Activated CD8-positive, alpha-beta T cell treated with anti-CD3 and anti-CD28 coated beads, Interleukin-2, amount 10 ng/mL, durations not matched to agents 7 days and 5 days (primary cell): Measurements from ENCODE around the gene DCP2. TPM values are rescaled to one million over a fixed set of nuclear protein-coding genes. Genes with fewer than 3 reads are reported as not detected.

Experiments
- ATAC-seq: fragments of 150-1000 bp; cut with Tn5 transposase; one replicate; pipeline ENCODE4 v1.10.0; 2021; ENCODE audit warnings: moderate library complexity
- CTCF ChIA-PET: fragments of 350-600 bp; sonication (Branson Sonifier 250); formaldehyde crosslinking; loops from one replicate; lab custom pipeline; 2021; ENCODE audit warnings: antibody characterized with exemption; lab: Charles Lee
- POLR2A ChIA-PET: fragments of 350-600 bp; sonication (Branson Sonifier 250); formaldehyde crosslinking; loops from one replicate; lab custom pipeline; 2021; ENCODE audit warnings: antibody characterized with exemption; lab: Charles Lee
- DNase-seq: peaks from one replicate; pipeline ENCODE4 v3.0.0-alpha.2; 2020
- H3K27ac Mint-ChIP-seq: one replicate; pipeline ENCODE4 v1.8.0; 2021; ENCODE audit warnings: mild to moderate bottlenecking, mixed read lengths
- H3K27me3 Mint-ChIP-seq: one replicate; pipeline ENCODE4 v1.8.0; 2021; ENCODE audit warnings: low read depth, mixed read lengths
- H3K36me3 Mint-ChIP-seq: one replicate; pipeline ENCODE4 v1.8.0; 2021; ENCODE audit warnings: low read depth, mixed read lengths
- H3K4me1 Mint-ChIP-seq: one replicate; pipeline ENCODE4 v1.8.0; 2021; ENCODE audit warnings: low read depth, mixed read lengths
- H3K4me3 Mint-ChIP-seq: one replicate; pipeline ENCODE4 v1.8.0; 2021; ENCODE audit warnings: mild to moderate bottlenecking, mixed read lengths
- H3K9me3 Mint-ChIP-seq: one replicate; pipeline ENCODE4 v1.8.0; 2022; ENCODE audit warnings: mixed read lengths; ENCODE audit not compliant: insufficient read depth
- total RNA-seq, 2 experiments: library from RNA; stranded (reverse); gene quantifications; one replicate each; pipeline ENCODE4 v1.2.3, GENCODE V29; 2021

Gene DCP2
- total RNA-seq, 2 experiments from 2014 or later: 119 to 128 TPM

DNA sequence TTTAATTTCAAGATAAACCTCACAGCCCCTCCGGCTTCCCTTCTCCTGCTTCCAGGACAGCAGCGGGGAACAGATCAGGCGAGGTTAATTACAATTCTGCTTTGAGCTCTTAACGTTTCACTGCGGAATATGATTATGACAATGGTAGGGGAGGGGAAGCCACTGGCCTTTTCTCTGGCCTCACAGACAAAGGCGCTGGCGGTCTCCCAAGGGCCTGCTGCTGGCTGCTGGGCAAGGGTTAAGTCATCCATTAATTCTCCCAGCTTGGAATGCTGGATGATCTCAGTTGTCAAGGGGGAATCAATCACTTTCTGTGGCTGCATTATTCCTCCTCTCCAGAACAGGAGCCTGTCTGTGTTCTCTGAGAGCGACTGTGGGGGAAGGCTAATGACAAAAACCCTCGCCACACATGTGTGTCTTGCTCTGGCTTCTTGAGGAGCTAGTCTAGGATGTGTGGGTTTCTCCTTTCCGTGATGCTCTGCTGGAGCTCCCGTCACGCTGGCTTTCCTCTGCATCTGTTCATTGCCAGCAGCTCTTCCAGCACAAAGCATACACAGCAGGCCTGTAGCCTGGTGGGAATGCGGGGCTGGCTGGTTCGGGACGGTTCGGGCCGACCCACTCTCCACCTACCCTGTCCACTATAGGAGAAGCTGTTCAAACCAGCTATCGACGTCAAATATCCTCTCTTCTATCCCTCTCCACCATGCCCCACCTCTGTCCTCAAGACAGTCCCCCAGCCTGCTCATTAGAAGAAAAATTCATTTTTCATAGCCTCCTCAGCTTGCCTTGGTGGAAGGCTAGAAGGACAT is 82.8 kb downstream of the DCP2 start:
- H3K27me3 Mint-ChIP-seq: no peaks in the 10 kb centered on the region
- no peak for ATAC-seq
- peaks cover 42% of the 10 kb centered on the region for H3K4me1 Mint-ChIP-seq
- H3K4me3 Mint-ChIP-seq: no peak overlapping the region
- POLR2A ChIA-PET: no interaction called here
- peak overlapping the region; percentile 28 for H3K27ac Mint-ChIP-seq
- H3K9me3 Mint-ChIP-seq: no peaks in the 10 kb centered on the region
- CTCF ChIA-PET: interaction anchor here (0.9 to 2.2 kb wide), 5 partner anchors 8 to 271 kb away, joined by 3 to 10 read pairs (median 4); no protein-coding TSS in a partner anchor
- DNase-seq: no peak
- peaks cover 6% of the 10 kb centered on the region for H3K36me3 Mint-ChIP-seq

DNA sequence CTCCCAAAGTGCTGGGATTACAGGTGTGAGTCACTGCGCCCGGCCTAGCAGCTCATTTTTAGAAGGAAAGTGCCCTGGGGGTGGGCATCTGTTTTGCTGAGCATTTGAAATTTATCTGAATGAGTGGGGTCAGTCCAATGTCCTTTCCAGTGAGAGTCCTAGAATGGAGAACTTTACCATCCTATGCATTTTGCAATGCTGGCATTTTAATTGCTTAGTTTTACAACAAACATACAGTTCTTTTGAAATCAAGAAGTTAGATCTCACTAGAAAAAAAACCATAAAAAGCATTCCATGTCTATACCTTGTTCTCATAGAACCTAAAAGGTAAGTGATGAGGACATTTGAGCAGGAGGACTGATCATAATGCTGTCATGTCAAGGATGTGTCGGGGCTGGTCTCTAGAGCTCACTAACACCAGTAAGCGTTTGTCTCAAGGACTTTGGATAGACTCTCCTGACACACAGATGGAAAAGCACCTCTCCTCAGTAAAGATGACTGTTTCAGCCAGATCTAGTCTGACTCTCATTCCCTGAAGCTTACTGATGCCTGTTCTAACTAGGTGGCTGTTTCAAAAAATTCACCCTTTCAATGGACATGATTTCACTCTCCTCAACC is 83.9 kb downstream of the DCP2 start:
- no peak overlapping the region for H3K4me3 Mint-ChIP-seq
- ChIA-PET CTCF (interaction anchor here (1.8 to 2.2 kb wide), 2 partner anchors 13 to 64 kb away, joined by 7 to 10 read pairs; no protein-coding TSS in a partner anchor), POLR2A (no interaction called here)
- no peaks in the 10 kb centered on the region for H3K27me3 Mint-ChIP-seq
- H3K27ac Mint-ChIP-seq: peak overlapping the region; percentile 16
- H3K9me3 Mint-ChIP-seq: no peaks in the 10 kb centered on the region
- no peak for DNase-seq
- H3K36me3 Mint-ChIP-seq: peaks cover 6% of the 10 kb centered on the region
- H3K4me1 Mint-ChIP-seq: peaks cover 44% of the 10 kb centered on the region
- no peak for ATAC-seq

DNA sequence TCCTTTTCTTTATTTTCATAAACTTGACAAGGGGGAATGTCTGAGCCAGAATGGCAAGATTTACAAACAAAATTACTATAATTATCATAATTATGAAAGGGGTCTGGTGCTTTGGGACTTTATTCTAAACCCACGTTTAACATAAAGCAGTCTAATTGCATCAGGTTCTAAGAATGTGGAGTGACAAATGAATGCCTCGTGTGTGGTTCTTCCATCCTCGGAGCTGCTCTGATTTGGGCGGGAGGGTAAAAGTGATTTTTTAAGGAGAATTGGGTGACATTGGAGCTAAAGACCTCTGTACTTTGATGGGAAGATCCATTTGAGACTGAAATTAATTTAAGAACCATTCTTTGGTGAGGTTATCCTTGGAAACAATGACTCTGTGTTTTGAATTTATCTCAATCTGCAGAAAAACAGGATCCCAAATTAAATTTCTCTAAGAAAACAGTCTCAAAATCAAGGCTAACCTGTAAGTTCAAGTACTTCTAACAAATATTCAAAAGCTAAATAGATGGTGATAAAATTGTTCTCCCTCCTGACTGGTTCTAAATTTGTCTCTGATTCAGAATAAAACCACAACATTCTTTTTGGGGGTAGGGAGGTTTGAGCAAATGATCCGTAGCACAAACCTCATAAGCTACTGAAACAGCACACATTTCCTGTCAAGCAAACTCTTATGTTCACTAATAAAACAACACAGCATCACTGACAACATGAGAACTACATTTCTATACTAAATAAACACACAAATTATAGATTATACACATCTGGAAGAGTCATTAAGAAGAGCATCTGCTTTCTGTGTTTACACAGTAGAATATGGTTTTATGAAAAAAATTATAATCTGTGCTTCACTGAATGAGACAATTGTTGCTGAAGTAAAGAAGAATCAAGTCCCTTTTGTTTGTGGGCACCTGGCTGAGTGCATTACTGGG is 85.5 kb downstream of the DCP2 start:
- peaks cover 6% of the 10 kb centered on the region for H3K36me3 Mint-ChIP-seq
- no peaks in the 10 kb centered on the region for H3K27me3 Mint-ChIP-seq

DNA sequence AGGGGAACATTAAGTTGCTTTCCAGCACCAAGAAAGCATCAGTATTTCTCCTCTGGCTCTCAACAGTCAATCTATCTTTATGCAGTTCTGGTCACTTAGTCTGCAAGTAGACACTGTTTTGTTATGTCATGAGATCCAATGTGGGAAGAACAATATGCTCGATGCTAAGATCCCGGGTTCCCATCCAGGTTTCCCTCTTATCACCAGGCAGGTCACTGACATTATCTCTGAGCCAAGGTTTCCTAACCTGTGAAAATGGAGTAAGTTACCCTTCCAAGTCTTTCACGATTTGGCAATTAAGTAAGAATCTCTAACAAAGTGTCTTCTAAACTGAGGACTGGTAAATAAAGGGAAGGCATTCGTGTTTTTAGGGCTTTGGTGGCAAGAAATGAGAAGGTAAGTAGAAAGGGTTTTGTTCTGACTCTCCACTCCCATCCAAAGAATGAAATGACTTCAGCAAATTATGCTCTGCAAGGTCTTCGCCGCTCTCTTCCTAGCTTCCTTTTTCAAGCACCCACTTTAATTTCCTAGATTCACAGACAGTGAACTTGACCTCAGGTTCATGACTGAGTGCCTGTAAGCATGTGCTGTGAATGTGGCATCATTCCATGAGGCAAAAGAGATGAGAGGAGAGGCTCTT is 86.4 kb downstream of the DCP2 start:
- Mint-ChIP-seq H3K27ac (peak overlapping the region; percentile 83), H3K4me3 (peak overlapping the region; percentile 23), H3K27me3 (no peaks in the 10 kb centered on the region), H3K36me3 (peaks cover 6% of the 10 kb centered on the region), H3K9me3 (no peaks in the 10 kb centered on the region), H3K4me1 (peaks cover 48% of the 10 kb centered on the region)
- ATAC-seq (no peak), DNase-seq (no peak)
- ChIA-PET POLR2A (interaction anchor here (1.0 kb wide), 1 partner anchor 87 kb away, joined by 3 read pairs; the partner anchor contains the start of gene DCP2), CTCF (interaction anchor here (0.6 to 1.8 kb wide), 5 partner anchors 10 to 267 kb away, joined by 3 to 8 read pairs (median 6); no protein-coding TSS in a partner anchor)

More for the DNA sequence above, 85.5 kb downstream of the DCP2 start:
- ChIA-PET CTCF (interaction anchor here (0.6 to 1.5 kb wide), 7 partner anchors 10 to 550 kb away, joined by 3 to 9 read pairs (median 4); no protein-coding TSS in a partner anchor), POLR2A (no interaction called here)
- H3K9me3 Mint-ChIP-seq: no peaks in the 10 kb centered on the region
- H3K4me1 Mint-ChIP-seq: peaks cover 48% of the 10 kb centered on the region
- H3K27ac Mint-ChIP-seq: peak overlapping the region; percentile 83
- DNase-seq: no peak
- peak; percentile 42 for ATAC-seq
- H3K4me3 Mint-ChIP-seq: peak overlapping the region; percentile 23

DNA sequence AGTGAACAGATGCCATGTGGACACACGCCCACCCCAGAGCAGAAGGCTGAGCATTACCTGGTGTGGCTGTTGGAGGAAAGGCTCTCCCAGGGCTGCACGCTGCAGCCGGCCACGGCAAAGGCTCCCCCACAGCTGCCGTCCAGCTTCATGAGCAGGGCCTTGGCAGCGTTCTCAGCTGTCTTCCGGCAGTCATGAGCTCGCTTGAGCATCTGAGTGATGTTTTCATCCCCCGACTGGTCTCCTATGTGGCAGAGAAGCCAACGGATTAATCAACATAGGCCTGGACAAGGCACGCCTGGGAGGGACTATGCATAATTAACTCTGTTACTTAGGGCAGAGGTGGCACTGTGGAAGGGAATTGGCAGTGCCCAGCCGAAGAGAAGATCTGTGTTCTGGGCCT is 87.3 kb downstream of the DCP2 start:
- Mint-ChIP-seq H3K36me3 (peaks cover 6% of the 10 kb centered on the region), H3K27ac (peak overlapping the region; percentile 22), H3K4me1 (peaks cover 45% of the 10 kb centered on the region), H3K27me3 (no peaks in the 10 kb centered on the region), H3K9me3 (no peaks in the 10 kb centered on the region), H3K4me3 (no peak overlapping the region)
- ChIA-PET POLR2A (interaction anchor here (0.8 to 1.0 kb wide), 2 partner anchors 88 to 267 kb away, joined by 3 read pairs; partner anchors contain the start of gene DCP2), CTCF (interaction anchor here (0.6 to 1.8 kb wide), 4 partner anchors 10 to 266 kb away, joined by 3 to 7 read pairs (median 4); no protein-coding TSS in a partner anchor)
- DNase-seq (no peak), ATAC-seq (no peak)

DNA sequence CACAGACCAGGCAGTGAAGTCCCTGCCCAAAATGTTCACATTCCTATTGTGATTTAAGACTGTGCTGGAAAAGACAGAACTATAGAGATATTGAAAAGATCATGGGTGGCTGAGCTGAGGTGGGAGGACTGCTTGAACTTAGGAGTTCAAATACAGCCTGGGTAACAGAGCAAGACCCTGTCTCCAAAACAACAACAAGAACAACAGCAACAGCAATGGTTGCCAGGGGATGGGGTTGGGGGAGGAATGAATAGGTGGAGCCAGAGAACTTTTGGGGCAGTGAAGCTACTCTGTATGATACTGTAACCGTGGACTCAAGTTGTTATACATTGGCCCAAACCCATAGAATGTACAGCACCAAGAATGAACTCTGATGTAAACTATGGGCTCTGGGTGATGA is 88.2 kb downstream of the DCP2 start:
- CTCF ChIA-PET: interaction anchor here (0.8 kb wide), 1 partner anchor 9 kb away, joined by 5 read pairs; no protein-coding TSS in a partner anchor
- Mint-ChIP-seq H3K27ac (no peak overlapping the region), H3K4me1 (peaks cover 38% of the 10 kb centered on the region), H3K4me3 (no peak overlapping the region), H3K27me3 (no peaks in the 10 kb centered on the region), H3K9me3 (no peaks in the 10 kb centered on the region), H3K36me3 (peaks cover 6% of the 10 kb centered on the region)
- no peak for DNase-seq
- ATAC-seq: no peak
- POLR2A ChIA-PET: interaction anchor here (0.8 kb wide), 1 partner anchor 266 kb away, joined by 3 read pairs; no protein-coding TSS in a partner anchor

DNA sequence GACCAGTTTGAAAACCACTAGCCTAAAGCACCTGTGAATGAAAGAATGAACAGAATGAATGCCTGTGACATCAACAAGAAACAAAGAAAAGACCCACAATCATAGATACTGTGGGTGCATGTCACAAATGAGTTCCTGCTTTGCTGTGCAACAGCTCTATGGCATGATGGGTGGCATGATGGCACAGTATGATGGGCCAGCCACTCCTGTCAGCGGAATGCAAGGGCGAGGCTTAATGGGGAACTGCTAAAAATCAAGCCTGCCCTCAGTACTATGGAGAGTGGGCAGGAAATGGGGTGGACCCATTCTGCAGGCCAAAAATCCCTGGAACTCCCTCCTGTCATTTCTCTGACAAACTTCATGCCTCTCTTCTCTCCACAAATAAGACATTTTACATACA is 89.0 kb downstream of the DCP2 start:
- POLR2A ChIA-PET: no interaction called here
- Mint-ChIP-seq H3K4me3 (no peak overlapping the region), H3K36me3 (peaks cover 6% of the 10 kb centered on the region), H3K4me1 (peaks cover 37% of the 10 kb centered on the region), H3K27me3 (no peaks in the 10 kb centered on the region), H3K27ac (no peak overlapping the region), H3K9me3 (no peaks in the 10 kb centered on the region)
- CTCF ChIA-PET: no interaction called here
- DNase-seq (no peak), ATAC-seq (no peak)

DNA sequence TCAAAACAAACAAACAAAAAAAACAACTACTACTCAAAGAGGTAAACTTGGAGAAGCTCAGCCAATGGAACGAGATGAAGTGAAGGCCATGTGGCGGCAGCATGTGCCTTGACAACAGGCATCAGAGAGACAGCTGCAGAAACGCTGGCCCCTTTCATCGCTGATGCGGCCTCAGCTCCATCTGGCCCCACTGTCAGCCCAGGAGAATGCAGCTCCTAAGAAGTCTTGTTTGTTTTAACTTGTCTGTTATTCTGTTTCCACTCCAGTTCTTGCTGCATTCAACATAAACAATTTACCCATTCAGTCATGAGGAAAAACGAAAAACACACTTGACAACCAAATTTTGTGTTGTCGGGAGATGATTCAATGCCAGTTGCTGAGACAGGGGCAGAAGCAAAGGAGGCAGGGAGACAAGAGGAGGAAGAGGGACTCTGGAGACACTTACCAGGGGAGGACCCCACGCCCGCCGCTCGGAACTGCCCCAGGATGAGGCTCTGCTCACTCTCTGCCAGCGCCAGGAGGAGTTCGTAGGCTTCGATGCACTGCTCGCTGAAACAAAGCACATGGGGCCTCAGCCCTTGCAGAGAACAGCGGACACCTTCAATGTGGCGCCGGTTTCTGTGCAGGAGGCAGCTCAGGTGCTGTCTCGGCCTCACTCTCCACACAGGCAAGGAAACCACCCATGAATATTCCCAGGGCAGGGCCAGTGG is 91.2 kb downstream of the DCP2 start:
- no peak for DNase-seq
- CTCF ChIA-PET: no interaction called here

DNA sequence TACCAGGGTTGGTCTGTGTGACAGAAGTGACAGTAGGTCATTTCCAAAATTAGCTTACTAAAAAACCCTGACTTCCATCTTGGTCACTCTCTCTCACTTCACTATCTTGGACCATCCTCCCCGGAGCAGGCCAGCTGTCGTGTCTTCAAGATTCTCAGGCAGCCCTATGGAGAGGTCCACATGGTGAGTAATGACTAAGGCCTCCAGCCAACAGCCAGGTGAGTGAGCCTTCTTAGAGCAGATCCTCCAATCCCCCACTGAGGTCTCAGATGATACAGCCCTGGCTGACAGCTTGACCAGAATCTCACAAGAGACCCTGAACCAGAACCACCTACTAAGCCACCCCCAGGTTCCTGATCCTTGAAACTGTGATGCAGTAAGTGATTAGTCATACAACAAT is 92.0 kb downstream of the DCP2 start:
- Mint-ChIP-seq H3K4me1 (peaks cover 19% of the 10 kb centered on the region), H3K27ac (no peak overlapping the region)

More for the DNA sequence above, 91.2 kb downstream of the DCP2 start:
- POLR2A ChIA-PET: no interaction called here
- Mint-ChIP-seq H3K36me3 (peaks cover 6% of the 10 kb centered on the region), H3K4me1 (peaks cover 19% of the 10 kb centered on the region), H3K9me3 (no peaks in the 10 kb centered on the region), H3K27ac (no peak overlapping the region), H3K27me3 (no peaks in the 10 kb centered on the region), H3K4me3 (no peak overlapping the region)
- ATAC-seq: no peak

More for the DNA sequence above, 92.0 kb downstream of the DCP2 start:
- Mint-ChIP-seq H3K36me3 (peaks cover 5% of the 10 kb centered on the region), H3K4me3 (no peak overlapping the region), H3K27me3 (no peaks in the 10 kb centered on the region), H3K9me3 (no peaks in the 10 kb centered on the region)
- ATAC-seq (no peak), DNase-seq (no peak)
- CTCF ChIA-PET: no interaction called here
- POLR2A ChIA-PET: no interaction called here
